Activated T-helper 2 cell treated with anti-CD3 and anti-CD28 coated beads, Interferon-gamma antibody, Interleukin-2, Interleukin-4, amounts not matched to agents 10 μg/mL and 5 μg/mL and 100 μg/mL, durations not matched to agents 14 hours and 24 hours and 36 hours (primary cell): ENCODE results near the gene HSPA1A. TPM values are rescaled to one million over a fixed set of nuclear protein-coding genes. Genes with fewer than 3 reads are reported as not detected.

ENCODE experiments used
- total RNA-seq: library from RNA; stranded (reverse); gene quantifications from 2 replicates; pipeline ENCODE4 v1.2.3, GENCODE V29; 2022

HSPA1A gene
- total RNA-seq, 1 donor from 2014 or later, result 118 TPM

Other genes starting within 250 kb of the HSPA1A start
- gene LTA, start 243.3 kb upstream of the HSPA1A start, total RNA-seq, result 293 and 308 TPM in 2 replicates
- gene TNF, start 240.0 kb upstream of the HSPA1A start, total RNA-seq, result 94.4 and 96.8 TPM in 2 replicates
- 16.3 and 16.6 TPM in 2 replicates for gene LTB, start 233.1 kb upstream of the HSPA1A start, total RNA-seq
- 10.2 and 14.6 TPM in 2 replicates for gene LST1, start 229.3 kb upstream of the HSPA1A start, total RNA-seq
- 8.0 and 9.3 TPM in 2 replicates for gene NCR3, start 222.5 kb upstream of the HSPA1A start, total RNA-seq
- gene AIF1, start 200.3 kb upstream of the HSPA1A start, total RNA-seq, result 71.8 and 78.2 TPM in 2 replicates
- 298 and 304 TPM in 2 replicates for gene PRRC2A, start 194.8 kb upstream of the HSPA1A start, total RNA-seq
- gene BAG6, start 162.9 kb upstream of the HSPA1A start, total RNA-seq, result 330 and 335 TPM in 2 replicates
- 2.3 and 2.4 TPM in 2 replicates for gene APOM, start 159.6 kb upstream of the HSPA1A start, total RNA-seq
- 18.1 and 19.3 TPM in 2 replicates for gene C6orf47, start 154.8 kb upstream of the HSPA1A start, total RNA-seq
- gene GPANK1, start 150.5 kb upstream of the HSPA1A start, total RNA-seq, result 31.5 and 34.7 TPM in 2 replicates
- 266 and 279 TPM in 2 replicates for gene CSNK2B, start 149.5 kb upstream of the HSPA1A start, total RNA-seq
- 31.0 and 32.1 TPM in 2 replicates for gene LY6G5B, start 145.6 kb upstream of the HSPA1A start, total RNA-seq
- 4.6 and 4.8 TPM in 2 replicates for gene LY6G5C, start 134.5 kb upstream of the HSPA1A start, total RNA-seq
- gene ABHD16A, start 112.2 kb upstream of the HSPA1A start, total RNA-seq, result 51.4 and 52.7 TPM in 2 replicates
- gene LY6G6F, start 108.7 kb upstream of the HSPA1A start, total RNA-seq, result not detected in 2 replicates
- gene LY6G6D, start 100.2 kb upstream of the HSPA1A start, total RNA-seq, result not detected in 2 replicates
- not detected in 2 replicates for gene LY6G6C, start 93.8 kb upstream of the HSPA1A start, total RNA-seq
- gene MPIG6B, start 92.2 kb upstream of the HSPA1A start, total RNA-seq, result not detected in 2 replicates
- gene DDAH2, start 86.2 kb upstream of the HSPA1A start, total RNA-seq, result 5.8 and 7.7 TPM in 2 replicates
- gene CLIC1, start 79.0 kb upstream of the HSPA1A start, total RNA-seq, result 412 and 423 TPM in 2 replicates
- 82.8 and 93.3 TPM in 2 replicates for gene MSH5, start 75.5 kb upstream of the HSPA1A start, total RNA-seq
- gene SAPCD1, start 52.9 kb upstream of the HSPA1A start, total RNA-seq, result 16.4 and 18.9 TPM in 2 replicates
- 5.6 and 5.9 TPM in 2 replicates for gene VWA7, start 38.2 kb upstream of the HSPA1A start, total RNA-seq
- gene VARS1, start 19.8 kb upstream of the HSPA1A start, total RNA-seq, result 166 and 176 TPM in 2 replicates
- gene LSM2, start 8.6 kb upstream of the HSPA1A start, total RNA-seq, result 130 TPM in 2 replicates
- gene HSPA1L, start 260 bp upstream of the HSPA1A start, total RNA-seq, result 2.1 and 2.4 TPM in 2 replicates
- 116 and 120 TPM in 2 replicates for gene HSPA1B, start 12.2 kb downstream of the HSPA1A start, total RNA-seq
- gene NEU1, start 47.3 kb downstream of the HSPA1A start, total RNA-seq, result 21.3 and 21.6 TPM in 2 replicates
- gene SLC44A4, start 63.5 kb downstream of the HSPA1A start, total RNA-seq, result 0.18 TPM in 1 of 2 replicates, not detected in the other
- 76.3 and 76.5 TPM in 2 replicates for gene EHMT2, start 82.2 kb downstream of the HSPA1A start, total RNA-seq
- gene ZBTB12, start 86.5 kb downstream of the HSPA1A start, total RNA-seq, result 4.8 and 4.9 TPM in 2 replicates
- 1.1 and 1.4 TPM in 2 replicates for gene C2, start 112.2 kb downstream of the HSPA1A start, total RNA-seq
- gene CFB, start 130.6 kb downstream of the HSPA1A start, total RNA-seq, result 0.16 TPM in 1 of 2 replicates, not detected in the other
- gene NELFE, start 143.4 kb downstream of the HSPA1A start, total RNA-seq, result 81.2 and 82.0 TPM in 2 replicates
- gene SKIC2, start 143.6 kb downstream of the HSPA1A start, total RNA-seq, result 93.7 and 99.5 TPM in 2 replicates
- 15.7 and 16.6 TPM in 2 replicates for gene DXO, start 156.6 kb downstream of the HSPA1A start, total RNA-seq
- 2.6 and 3.1 TPM in 2 replicates for gene C4A, start 166.5 kb downstream of the HSPA1A start, total RNA-seq
- gene C4B, start 199.3 kb downstream of the HSPA1A start, total RNA-seq, result 2.9 and 4.2 TPM in 2 replicates
- 0.25 and 0.39 TPM in 2 replicates for gene CYP21A2, start 222.9 kb downstream of the HSPA1A start, total RNA-seq